Measurements from ENCODE around the gene CIAO3.

CIAO3 gene

GRCh38 chr16:740764-741505, at the start of gene CIAO3:
CIAO3 (minus strand) TSS chr16:740997; CDS start chr16:740985, 12 bp downstream.
- H3K36me3 Mint-ChIP-seq: peaks cover 2% of the 10 kb centered on the region
- peaks cover 6% of the 10 kb centered on the region for H3K4me1 Mint-ChIP-seq (ENCODE audit: low read depth)
- no peaks in the 10 kb centered on the region for H3K27me3 Mint-ChIP-seq
- peak within 1 kb of the TSS; percentile 34 for H3K27ac Mint-ChIP-seq
- H3K9me3 Mint-ChIP-seq (ENCODE audit: low read depth): no peaks in the 10 kb centered on the region
- H3K4me3 Mint-ChIP-seq: peak within 1 kb of the TSS; percentile 84

- H3K27ac Mint-ChIP-seq: peak overlapping the region; percentile 22
Observed at GRCh38 chr16:790086-790485, 49.3 kb upstream of the CIAO3 start.

DNA sequence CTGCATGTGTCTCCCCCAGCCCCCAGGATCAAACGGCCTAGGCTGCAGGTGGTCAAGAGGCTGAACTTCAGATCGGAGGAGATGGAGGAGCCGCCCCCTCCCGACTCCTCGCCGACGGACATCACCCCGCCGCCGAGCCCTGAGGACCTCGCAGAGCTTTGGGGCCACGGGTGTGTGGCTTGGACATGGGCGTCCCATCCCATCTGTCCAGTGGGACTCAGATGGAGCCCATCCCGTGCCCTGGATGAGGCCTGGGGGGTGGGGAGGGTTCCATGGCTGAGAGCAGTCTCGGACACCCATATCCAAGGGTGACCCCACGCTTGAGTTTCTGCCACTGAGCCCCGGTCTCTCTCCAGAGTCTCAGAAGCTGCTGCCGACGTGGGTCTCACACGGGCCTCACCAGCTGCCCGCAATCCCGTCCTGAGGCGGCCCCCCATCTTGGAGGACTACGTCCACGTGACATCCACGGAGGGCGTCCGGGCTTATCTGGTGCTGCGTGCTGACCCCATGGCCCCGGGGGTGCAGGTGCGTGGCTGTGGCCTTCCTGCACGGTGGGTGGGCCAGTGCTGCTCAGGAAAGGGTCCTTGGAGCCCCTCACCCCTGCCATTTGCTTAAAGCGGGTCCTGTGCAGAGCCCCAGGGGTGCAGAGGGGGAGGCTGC, 48.5 kb upstream of the CIAO3 start:
- H3K27ac Mint-ChIP-seq: no peak overlapping the region
- H3K27me3 Mint-ChIP-seq: no peaks in the 10 kb centered on the region
- no peaks in the 10 kb centered on the region for H3K36me3 Mint-ChIP-seq
- H3K4me1 Mint-ChIP-seq (ENCODE audit: low read depth): peaks cover 4% of the 10 kb centered on the region
- H3K4me3 Mint-ChIP-seq: peak overlapping the region; percentile 63
- H3K9me3 Mint-ChIP-seq (ENCODE audit: low read depth): no peaks in the 10 kb centered on the region

More at GRCh38 chr16:790086-790485, 49.3 kb upstream of the CIAO3 start:
- Mint-ChIP-seq H3K27me3 (no peaks in the 10 kb centered on the region), H3K4me1 (ENCODE audit: low read depth) (peaks cover 3% of the 10 kb centered on the region), H3K36me3 (no peaks in the 10 kb centered on the region), H3K4me3 (peak overlapping the region; percentile 63), H3K9me3 (ENCODE audit: low read depth) (no peaks in the 10 kb centered on the region)

DNA sequence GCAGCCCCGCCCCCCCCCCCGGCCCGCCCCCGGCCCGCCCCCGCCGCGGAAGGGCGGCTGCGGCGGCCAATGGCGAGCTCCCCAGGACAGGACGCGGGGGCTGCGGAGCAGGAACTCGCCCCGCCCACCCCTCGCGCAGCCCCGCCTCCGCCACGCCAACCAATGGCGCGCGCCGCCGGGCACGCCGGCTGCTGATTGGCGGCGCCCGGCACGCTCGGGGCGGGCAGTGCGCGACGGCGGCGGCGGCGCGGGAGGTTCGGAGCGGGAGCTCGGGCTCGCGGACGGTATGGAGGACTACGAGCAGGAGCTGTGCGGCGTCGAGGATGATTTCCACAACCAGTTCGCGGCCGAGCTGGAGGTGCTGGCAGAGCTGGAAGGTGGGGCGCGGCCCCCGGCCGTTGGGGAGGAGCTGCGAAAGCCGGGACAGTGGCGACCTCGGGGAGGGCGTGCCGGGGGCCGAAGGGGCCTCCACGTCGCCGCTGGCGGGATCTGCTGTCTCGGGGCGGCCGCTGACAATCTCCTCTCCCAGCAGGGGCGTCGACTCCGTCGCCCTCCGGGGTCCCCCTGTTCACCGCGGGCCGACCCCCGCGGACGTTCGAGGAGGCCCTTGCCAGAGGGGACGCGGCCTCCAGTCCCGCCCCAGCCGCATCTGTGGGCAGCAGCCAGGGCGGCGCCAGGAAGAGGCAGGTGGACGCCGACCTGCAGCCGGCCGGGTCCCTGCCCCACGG, 47.8 kb upstream of the CIAO3 start, which contains the start of gene CHTF18:
Gene CHTF18 (plus strand): TSS at position 222 of the 728 bp plus-strand sequence. CDS start 65 bp downstream, at position 287.
- H3K4me3 Mint-ChIP-seq: peak within 1 kb of the TSS; percentile 88
- no peaks in the 10 kb centered on the region for H3K27me3 Mint-ChIP-seq
- H3K36me3 Mint-ChIP-seq: no peaks in the 10 kb centered on the region
- no peaks in the 10 kb centered on the region for H3K9me3 Mint-ChIP-seq (ENCODE audit: low read depth)
- peaks cover 4% of the 10 kb centered on the region for H3K4me1 Mint-ChIP-seq (ENCODE audit: low read depth)
- H3K27ac Mint-ChIP-seq: peak within 1 kb of the TSS; percentile 68

DNA sequence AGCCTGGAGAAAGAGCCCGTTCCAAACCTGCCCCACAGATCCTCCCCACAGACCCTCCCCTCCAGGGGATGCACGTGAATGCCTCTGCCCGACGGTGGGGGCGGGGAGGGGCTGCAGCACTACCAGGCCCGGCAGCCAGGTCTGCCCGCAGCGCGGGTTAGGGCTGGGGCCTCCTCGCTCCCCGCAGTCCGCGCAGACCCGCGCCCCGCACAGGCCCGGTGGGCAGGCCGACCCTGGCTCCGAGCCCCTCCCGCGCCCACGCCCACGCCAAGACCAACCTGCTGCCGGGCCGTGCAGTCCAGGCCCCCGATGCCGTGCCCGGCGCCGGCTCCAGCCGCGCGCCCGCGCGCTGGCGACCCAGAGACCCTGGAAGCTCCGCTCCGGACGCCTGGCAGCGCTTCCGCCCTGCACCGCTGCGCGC, 47.2 kb upstream of the CIAO3 start, which contains the start of gene RPUSD1:
Gene RPUSD1 (minus strand): TSS at position 404 of the 421 bp plus-strand sequence. CDS start 644 bp downstream, outside the sequence.
- Mint-ChIP-seq H3K27me3 (no peaks in the 10 kb centered on the region), H3K9me3 (ENCODE audit: low read depth) (no peaks in the 10 kb centered on the region), H3K36me3 (no peaks in the 10 kb centered on the region), H3K4me3 (peak within 1 kb of the TSS; percentile 88), H3K27ac (peak within 1 kb of the TSS; percentile 68), H3K4me1 (ENCODE audit: low read depth) (peaks cover 4% of the 10 kb centered on the region)

- Mint-ChIP-seq H3K27me3 (no peaks in the 10 kb centered on the region), H3K4me1 (ENCODE audit: low read depth) (peaks cover 4% of the 10 kb centered on the region), H3K9me3 (ENCODE audit: low read depth) (no peaks in the 10 kb centered on the region), H3K36me3 (no peaks in the 10 kb centered on the region), H3K27ac (peak overlapping the region; percentile 68), H3K4me3 (peak overlapping the region; percentile 88)
Observed at GRCh38 chr16:787321-787966, 46.6 kb upstream of the CIAO3 start.

- Mint-ChIP-seq H3K4me1 (ENCODE audit: low read depth) (peaks cover 4% of the 10 kb centered on the region), H3K27me3 (no peaks in the 10 kb centered on the region), H3K4me3 (peak overlapping the region; percentile 88), H3K9me3 (ENCODE audit: low read depth) (no peaks in the 10 kb centered on the region), H3K27ac (no peak overlapping the region), H3K36me3 (no peaks in the 10 kb centered on the region)
Observed at GRCh38 chr16:785563-786535, 45.1 kb upstream of the CIAO3 start.

- Mint-ChIP-seq H3K27me3 (no peaks in the 10 kb centered on the region), H3K4me1 (ENCODE audit: low read depth) (peaks cover 4% of the 10 kb centered on the region), H3K9me3 (ENCODE audit: low read depth) (no peaks in the 10 kb centered on the region), H3K36me3 (no peaks in the 10 kb centered on the region), H3K4me3 (no peak overlapping the region), H3K27ac (no peak overlapping the region)
Observed at GRCh38 chr16:784431-784830, 43.6 kb upstream of the CIAO3 start.

DNA sequence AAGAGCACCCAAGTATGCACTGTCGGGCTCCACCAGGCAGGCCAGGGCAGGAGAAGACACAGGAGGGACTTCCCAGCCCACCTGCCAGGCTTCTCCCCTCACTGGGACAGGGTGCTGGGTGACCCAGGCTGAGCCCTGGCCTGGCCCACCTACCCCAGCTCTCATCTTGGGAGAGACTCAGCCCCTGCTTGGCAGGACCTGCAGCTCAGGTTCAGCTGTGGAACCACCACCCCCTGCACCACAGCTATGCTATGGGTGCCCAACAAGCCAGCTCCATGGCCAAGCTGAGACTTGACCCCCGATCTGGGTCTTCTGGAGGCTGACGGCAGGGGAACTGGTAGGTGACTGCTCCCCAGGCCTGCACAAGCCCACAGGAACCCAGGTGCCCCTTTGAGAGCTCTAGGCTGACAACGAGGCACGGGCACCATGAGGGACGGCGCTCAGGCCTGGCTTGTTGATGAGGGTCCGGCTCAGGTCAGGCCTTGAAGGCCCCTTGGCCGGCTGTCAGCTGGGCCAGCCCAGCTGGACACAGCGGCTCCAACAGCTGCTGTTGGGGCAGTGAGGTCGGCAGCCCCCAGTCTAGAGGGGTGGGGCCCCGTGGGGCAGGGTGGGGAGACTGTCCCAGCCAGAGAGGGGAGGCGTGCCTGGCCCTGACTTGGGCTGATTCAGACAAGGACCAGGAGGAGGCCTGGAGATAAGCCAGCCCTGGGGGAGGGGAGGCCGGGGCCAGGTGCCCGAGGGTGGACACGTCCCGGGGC, 42.8 kb upstream of the CIAO3 start:
- Mint-ChIP-seq H3K27me3 (no peaks in the 10 kb centered on the region), H3K4me3 (no peak overlapping the region), H3K27ac (no peak overlapping the region)

DNA sequence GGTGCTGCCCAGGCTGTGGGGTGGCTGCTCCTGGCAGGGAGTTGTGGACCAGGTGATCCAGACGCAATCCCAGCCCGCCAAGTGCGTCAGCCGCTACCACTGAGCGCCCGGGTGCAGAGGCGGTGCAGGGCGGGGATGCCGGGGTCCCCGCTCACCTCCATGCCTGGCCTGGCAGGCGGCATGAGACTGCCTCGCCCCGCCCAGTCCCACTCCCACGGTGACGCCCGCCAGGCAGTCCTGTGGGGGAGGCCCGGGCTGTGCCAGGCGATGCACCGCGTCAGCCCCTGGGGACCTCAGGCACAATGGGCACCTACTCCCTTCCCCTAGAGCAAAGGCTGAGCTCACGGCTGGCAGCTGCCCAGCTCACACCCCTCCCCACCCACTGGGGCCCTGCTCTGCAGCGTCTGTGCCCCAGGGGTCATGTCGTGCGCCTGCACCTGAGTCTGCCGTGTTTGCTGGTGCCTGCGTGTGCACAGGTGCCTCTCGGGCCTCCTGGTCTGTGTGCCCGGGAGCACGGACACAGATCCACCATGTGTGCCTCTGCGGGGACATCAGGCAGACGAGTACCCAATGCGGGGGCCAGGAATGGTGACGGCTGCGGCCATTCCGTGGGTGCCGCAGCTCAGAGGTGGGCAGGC, 42.1 kb upstream of the CIAO3 start:
- Mint-ChIP-seq H3K36me3 (no peaks in the 10 kb centered on the region), H3K4me1 (ENCODE audit: low read depth) (peaks cover 4% of the 10 kb centered on the region), H3K4me3 (no peak overlapping the region), H3K27ac (no peak overlapping the region), H3K9me3 (ENCODE audit: low read depth) (no peaks in the 10 kb centered on the region), H3K27me3 (peaks cover 2% of the 10 kb centered on the region)

More for the DNA sequence above, 42.8 kb upstream of the CIAO3 start:
- Mint-ChIP-seq H3K36me3 (no peaks in the 10 kb centered on the region), H3K9me3 (ENCODE audit: low read depth) (no peaks in the 10 kb centered on the region), H3K4me1 (ENCODE audit: low read depth) (peaks cover 4% of the 10 kb centered on the region)

DNA sequence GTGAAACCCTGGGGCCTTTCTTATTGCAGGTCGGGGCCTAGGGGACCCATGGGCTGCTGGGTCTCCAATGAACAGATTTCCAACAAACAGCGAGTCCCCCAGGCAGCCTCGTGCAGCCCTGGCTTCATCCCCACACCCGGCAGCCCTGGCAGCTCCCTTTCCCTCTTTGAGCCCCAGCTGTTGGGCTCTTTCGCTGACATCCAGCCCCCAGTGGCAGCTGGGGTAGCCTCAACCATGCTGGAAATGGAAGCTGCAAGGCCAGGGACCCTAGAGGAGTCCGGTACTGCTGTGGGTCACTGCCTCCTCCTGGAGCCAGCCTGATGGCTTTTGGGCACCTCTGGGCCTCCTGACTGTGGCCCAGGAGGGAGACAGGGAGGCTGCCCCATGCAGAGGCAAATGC, 41.5 kb upstream of the CIAO3 start:
- Mint-ChIP-seq H3K4me3 (no peak overlapping the region), H3K4me1 (ENCODE audit: low read depth) (peaks cover 4% of the 10 kb centered on the region), H3K27me3 (peaks cover 3% of the 10 kb centered on the region), H3K9me3 (ENCODE audit: low read depth) (no peaks in the 10 kb centered on the region), H3K36me3 (no peaks in the 10 kb centered on the region), H3K27ac (no peak overlapping the region)

DNA sequence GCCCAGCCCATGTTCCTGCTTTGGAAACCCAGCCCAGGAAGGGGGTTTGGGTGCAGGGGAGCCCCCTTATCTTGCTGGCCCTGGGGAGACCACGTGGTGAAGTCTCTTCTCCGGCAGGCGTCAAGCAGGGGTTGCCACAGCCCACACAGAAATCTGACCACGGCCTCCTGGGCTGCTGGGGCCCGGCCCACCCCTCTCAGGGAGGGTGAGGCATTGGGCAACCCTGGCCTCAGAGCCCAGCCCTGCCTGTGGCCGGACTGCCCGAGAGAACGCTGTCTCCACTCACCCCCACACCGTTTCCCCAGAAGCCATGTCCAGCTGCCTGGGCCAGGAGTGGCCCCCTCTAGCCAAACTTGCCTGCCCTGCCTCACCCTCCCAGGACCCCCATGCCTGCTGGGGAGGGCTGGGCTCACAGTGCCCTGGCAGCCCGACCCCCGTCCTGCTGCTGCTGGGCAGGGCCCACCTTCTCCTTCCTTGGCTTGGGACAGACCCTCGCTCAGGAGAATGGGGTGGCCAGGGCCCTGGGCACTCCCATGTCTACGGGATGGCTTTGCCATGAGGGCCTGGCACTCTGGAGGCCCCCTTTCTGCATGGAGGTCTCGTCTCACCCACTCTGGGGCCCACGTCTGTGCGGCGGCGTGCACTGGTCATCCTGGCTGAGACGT, 40.7 kb upstream of the CIAO3 start:
- Mint-ChIP-seq H3K27me3 (peaks cover 3% of the 10 kb centered on the region), H3K27ac (no peak overlapping the region), H3K9me3 (ENCODE audit: low read depth) (no peaks in the 10 kb centered on the region), H3K4me3 (no peak overlapping the region), H3K4me1 (ENCODE audit: low read depth) (peaks cover 2% of the 10 kb centered on the region), H3K36me3 (no peaks in the 10 kb centered on the region)

Measured in activated naive CD8-positive, alpha-beta T cell (primary cell).